HG03469 (cell line): ENCODE results near the gene MAN1C1.

ENCODE experiments used
- ATAC-seq: cut with Tn5 transposase; IDR thresholded peaks from one replicate; pipeline ENCODE4 v1.9.1; 2021; ENCODE audit warnings: mild to moderate bottlenecking, moderate library complexity, moderate number of reproducible peaks; ENCODE audit not compliant: unreplicated experiment

Gene MAN1C1

GRCh38 chr1:25612421-25612820, 4.2 kb upstream of the MAN1C1 start:
- no peak for ATAC-seq

DNA sequence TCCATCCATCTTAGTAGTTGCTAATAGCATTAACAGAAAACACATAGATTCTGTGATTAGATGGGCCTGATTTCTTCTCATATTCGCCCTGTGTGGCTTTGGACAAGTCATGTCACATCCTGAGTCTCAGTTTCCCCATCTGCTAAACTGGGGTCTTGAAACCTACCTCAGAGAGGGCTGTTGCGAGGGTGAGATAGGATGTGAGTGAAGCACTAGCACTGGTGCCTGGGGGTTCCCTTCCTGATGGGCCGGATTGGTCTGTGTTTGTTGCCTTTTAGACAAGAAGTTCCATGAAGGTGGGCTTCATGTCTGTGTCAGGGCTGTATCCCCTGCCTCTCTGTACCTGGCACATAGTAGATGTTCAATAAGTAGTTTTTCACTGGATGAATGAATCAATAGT, 3.5 kb upstream of the MAN1C1 start:
- ATAC-seq, result no peak

DNA sequence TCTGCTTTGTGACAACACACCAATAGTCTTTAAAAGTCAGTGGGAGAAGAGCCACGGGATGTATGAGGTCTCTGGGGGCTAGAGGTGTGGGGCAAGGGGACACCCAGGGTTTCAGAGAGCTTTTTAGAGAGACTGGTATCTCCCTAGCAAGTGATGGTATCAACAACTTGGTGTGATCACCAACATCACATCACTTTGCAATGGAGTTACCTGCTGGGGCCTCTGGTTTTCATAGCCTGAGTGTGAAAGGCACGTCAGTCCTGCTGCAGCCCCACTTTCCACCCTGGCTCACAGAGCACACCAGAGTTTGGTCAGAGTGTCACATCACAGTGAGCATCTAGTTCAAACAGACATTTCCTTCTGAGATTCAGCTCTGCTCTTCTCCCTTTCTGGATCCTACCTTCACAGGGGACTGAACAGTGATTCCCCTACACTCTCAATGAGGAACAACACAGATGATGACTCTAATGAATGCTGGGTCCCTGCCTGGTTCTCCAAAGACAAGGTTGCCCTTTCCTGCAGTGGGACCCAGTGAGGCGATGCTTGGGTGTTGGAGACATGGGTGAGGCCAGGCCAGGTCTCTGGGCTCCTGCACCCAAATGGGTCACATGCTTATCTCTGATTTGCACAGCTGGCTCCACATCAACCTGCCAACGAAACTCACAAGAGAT, 2.0 kb upstream of the MAN1C1 start:
- no peak for ATAC-seq

DNA sequence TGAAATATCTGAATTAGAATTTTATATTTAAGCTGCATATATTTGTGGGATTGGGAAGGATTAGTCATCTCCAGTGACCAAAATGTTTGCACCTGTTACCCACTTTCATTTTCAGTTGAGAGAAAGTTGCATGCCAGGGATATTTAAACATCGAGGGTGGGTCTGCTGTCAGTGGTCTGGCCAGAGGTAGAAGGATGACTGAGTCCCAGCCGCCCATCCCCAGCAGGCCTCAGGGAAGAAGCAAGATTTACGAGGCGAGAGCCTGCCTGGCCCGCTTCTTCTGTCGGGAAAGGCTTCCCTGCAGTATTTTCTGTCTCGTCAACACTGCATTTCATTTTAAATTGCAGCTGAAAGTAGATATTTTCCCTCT, 1.4 kb upstream of the MAN1C1 start:
- ATAC-seq, result no peak

GRCh38 chr1:25615563-25616094, 962 bp upstream of the MAN1C1 start:
- ATAC-seq, result no peak

GRCh38 chr1:25616987-25617624, 515 bp downstream of the MAN1C1 start:
- ATAC-seq, result no peak

DNA sequence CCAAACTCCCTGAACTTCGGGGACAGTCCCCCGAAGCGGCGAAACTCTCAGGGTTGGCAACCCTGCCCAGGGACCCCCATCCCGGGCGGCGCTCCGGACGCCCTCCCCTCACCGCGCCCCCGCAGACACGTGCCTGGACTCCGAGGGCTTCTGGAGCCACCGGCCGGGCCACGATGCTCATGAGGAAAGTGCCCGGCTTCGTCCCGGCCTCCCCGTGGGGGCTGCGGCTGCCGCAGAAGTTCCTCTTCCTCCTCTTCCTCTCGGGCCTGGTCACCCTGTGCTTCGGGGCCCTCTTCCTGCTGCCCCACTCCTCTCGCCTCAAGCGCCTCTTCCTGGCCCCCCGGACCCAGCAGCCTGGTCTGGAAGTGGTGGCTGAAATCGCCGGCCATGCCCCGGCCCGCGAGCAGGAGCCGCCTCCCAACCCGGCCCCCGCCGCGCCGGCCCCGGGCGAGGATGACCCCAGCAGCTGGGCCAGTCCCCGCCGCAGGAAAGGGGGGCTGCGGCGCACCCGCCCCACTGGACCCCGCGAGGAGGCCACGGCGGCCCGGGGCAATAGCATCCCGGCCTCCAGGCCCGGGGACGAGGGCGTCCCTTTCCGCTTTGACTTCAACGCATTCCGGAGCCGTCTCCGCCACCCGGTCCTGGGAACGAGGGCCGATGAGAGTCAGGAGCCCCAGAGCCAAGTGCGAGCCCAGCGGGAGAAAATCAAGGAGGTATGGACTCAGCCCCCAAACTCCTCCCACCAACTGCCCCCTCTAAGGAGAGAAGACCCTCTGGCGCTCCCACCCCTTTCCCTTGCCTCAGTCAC, 1.2 kb downstream of the MAN1C1 start:
- no peak for ATAC-seq

- ATAC-seq, result no peak
Observed at GRCh38 chr1:25618433-25618808, 1.8 kb downstream of the MAN1C1 start.

DNA sequence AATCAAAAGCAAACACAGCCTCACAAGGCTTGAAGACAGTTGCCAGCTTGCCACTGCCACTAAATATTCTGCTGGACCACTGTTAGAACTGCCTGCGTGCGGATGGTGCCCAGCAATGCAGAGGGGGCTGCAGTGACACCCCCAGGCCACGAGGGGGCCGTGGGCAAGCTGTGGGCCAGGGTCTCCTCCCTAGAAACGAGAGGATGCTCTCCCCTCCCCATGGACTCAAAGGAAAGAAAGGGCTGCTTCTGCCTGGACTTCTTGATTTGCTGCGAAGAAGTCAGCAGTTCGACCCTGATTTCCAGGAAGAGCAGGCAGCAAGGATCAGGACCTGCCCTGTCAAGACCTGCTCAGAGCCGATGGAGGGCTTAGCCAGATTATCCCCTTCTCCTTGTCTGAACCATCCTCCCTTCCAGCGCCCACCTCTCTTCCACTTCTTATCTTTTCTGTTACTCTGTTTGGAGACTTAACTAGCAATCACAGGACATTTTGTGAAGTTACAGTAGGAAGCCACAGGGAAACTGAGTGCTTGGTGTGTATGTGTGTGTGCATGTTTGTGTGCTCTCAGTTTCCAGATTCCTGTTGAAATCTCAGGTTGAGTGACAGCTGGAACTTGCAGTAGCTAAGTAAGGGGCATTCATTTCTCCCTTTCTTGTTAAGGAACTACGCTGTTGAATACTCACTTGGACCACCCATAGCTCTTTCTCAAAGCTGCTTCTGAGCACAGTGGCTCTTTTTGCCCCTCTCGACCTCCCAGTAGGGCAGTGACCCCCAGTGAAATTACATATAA, 2.7 kb downstream of the MAN1C1 start:
- ATAC-seq, result no peak

GRCh38 chr1:25620211-25620610, 3.6 kb downstream of the MAN1C1 start:
- ATAC-seq, result no peak

DNA sequence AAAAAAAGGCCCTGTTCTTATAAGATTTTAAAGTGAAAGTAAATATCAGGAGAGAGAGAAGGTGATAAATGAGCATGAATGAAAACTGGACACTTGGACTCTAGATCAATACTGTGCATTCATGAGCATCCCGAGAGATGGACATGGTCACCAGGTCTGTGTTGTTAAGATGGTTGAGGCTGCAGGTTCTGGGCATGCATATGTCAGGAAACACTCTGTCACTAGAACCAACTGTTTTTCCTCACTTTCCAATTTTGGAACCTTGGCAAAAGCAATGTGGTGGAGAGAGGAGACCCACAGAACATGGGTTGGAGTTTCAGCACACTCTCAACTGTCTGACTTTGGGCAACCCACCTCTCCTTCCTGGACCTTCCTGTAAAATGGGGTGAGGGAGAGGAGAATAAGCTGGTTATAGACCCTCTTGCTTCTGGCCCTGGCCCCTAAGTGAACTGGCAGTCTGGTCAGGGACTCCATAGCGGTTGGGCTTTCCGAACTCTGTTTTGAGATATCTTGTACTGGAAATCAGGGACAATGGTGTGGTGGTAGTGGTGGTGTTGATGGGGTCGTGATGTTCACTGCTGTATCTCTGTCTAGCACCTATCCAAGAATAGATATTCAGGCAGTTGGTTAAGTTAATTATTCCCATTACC, 4.2 kb downstream of the MAN1C1 start:
- ATAC-seq, result no peak

- no peak for ATAC-seq
Observed at GRCh38 chr1:25621876-25622275, 5.3 kb downstream of the MAN1C1 start.

- no peak for ATAC-seq
Observed at GRCh38 chr1:25622531-25622930, 5.9 kb downstream of the MAN1C1 start.

DNA sequence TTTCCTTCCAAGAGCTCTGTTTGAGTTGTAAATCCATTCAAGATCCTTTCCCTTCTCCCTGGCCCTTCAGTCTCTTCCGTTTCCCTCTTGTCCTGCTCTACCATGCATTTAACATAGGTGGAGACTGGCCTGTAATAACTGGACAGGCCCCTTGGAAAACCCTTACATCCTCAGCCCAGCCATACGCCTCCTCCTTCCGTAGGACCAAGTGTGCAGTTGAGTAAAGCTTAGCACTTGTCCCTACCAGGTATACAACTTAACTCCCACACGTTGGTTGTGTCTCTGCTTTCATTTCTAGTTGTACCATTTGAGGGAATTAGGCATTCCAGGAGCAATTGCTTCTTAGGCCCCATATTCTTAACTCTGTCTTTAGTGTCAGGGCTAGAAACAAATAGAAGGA, 6.4 kb downstream of the MAN1C1 start:
- no peak for ATAC-seq

DNA sequence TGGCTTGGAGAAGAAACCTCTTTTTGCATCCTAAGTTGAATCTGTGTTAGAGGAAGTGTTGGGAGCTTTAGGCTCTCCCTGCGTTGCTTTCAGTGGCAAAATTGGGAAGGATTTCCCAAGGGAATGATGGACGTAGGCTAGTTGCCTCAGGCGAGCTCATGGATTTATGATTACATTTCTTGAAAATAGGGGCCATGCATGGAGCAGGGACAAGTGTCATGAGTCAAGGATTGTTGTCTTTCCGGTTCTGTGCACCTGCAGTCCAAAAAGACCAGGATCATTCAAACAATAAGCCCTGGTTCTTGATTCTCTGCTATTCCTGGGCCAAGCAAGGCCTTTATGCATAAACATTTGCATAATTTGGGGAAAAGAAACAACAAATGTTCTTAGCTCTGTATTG, 7.1 kb downstream of the MAN1C1 start:
- ATAC-seq, result no peak

DNA sequence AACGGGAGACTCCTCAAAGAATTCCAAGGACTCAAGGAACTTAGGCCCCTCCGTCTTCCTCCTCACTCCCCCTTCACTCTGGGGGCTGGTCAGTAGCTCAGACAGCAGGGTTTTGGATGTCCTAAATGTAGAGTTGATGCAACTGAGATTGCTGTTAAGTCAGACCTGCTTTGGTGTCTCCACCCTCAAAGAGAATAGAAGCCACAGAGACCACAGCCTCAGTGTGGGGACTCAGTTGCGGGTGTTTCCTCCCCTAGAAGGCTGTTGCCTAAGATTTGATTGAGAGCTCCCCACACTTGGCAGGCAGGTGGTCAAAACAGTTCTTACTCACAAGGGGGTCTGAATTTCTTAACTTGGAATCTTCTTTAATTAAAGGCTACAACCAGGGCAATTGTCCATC, 7.6 kb downstream of the MAN1C1 start:
- no peak for ATAC-seq

- no peak for ATAC-seq
Observed at GRCh38 chr1:25624604-25625003, 8.0 kb downstream of the MAN1C1 start.

GRCh38 chr1:25626018-25626417, 9.4 kb downstream of the MAN1C1 start:
- ATAC-seq, result no peak

DNA sequence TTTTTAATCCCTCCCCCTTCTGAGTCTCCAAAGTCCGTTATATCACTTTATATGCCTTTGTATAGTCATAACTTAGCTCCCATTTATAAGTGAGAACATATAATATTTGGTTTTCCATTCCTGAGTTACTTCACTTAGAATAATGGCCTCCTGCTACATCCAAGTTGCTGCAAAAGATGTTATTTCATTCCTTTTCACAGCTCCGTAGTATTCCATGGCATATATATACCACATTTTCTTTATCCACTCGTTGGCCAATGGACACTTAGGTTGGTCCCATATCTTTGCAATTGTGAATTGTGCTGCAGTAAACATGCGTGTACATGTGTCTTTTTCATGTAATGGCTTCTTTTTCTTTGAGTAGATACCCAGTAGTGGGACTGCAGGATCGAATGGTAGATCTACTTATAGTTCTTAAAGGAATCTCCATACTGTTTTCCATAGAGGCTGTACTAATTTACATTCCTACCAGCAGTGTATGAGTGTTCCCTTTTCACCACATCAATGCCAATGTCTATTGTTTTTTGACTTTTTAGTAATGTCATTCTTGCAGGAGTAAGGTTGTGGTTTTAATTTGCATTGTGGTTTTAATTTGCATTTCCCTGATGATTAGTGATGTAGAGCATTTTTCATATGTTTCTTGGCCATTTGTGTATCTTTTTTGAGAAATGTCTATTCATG, 12.3 kb downstream of the MAN1C1 start:
- ATAC-seq, result no peak

- no peak for ATAC-seq
Observed at GRCh38 chr1:25629836-25630235, 13.2 kb downstream of the MAN1C1 start.
